Hypothalamus (tissue), 51 donors: Measurements from ENCODE around the gene IRF4.

Source experiments
- DNase-seq, 51 donors: peaks; one replicate each; lab custom pipeline; 2025; lab: John Stamatoyannopoulos, UW

The IRF4 gene

DNA sequence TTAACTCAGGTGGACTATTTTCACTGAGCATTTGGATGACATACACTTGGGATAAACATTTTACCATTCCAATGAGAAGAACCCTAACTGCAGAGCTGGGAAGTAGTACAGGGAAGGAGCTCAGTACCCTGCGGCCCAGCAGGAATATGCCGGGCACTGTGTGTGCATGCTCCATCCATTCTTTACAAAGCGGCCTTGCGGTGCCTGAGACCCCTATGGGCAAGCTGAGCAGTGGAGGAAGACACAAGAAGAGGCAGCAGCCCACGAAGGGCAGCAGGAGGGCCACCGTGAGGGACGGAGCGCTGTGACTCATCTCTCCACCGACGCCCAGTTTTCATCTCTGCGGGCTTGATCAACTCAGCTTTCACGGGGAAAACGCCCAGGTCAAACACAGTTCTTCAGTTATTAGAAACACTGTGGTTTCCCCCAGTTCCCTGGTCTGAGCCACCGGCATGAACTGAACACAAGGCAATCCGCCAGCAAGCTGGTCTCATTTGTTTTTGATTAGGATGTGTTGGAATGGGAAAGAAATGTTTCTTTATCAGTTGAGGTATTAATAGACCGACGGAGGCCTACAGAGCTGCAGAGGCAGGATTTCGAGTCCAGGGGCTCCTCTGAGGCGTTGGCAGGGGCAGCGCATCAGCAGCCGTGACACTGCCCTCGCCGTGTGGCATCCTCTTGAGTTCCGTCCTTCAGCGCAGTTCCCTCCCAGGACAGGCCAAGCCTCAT is 44.9 kb downstream of the IRF4 start:
- DNase-seq, result no peak

DNA sequence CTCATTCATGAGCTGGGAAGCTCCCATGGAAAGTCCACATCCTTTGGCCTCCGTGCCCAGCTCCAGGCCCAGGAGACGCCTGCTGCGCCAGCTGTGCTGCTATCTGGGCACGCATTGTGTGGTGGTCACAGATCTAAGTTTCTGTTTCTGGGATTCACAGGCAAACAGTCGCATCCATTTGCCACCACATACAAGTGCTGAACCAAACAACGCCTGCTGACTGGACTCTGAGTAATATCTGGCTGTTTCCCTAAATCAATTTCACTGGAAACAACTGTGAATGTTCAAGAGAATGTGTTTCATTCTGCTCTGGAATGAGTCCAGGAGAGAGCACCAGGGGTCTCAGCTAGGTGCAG is 45.5 kb downstream of the IRF4 start:
- DNase-seq, result peak in 2 of 51 donors; percentile 8 to 13

DNA sequence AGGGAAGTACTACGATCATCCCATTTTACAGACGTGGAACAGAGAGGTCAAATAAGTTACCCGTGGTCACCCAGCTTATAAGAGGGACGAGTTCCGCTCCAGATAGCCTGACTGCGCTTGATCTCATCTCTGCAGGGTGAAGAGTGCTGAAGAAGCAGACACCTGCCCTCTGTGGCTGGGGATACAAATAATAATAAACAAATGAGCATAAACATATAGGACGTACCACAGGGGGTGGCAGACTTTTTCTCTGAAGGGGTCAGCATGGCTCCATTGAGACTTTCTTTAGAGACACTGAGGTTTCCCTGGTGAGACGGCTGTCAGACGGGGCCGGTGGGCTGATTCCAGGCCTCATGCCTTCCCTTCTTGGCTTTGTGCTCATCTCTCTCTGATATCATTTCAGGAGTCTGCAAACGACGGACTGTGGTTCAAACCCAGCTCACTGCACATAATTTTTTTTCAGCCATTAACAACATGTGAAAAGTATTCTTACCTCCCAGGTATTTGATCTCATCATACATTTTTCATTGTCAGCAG is 47.1 kb downstream of the IRF4 start:
- no peak for DNase-seq

DNA sequence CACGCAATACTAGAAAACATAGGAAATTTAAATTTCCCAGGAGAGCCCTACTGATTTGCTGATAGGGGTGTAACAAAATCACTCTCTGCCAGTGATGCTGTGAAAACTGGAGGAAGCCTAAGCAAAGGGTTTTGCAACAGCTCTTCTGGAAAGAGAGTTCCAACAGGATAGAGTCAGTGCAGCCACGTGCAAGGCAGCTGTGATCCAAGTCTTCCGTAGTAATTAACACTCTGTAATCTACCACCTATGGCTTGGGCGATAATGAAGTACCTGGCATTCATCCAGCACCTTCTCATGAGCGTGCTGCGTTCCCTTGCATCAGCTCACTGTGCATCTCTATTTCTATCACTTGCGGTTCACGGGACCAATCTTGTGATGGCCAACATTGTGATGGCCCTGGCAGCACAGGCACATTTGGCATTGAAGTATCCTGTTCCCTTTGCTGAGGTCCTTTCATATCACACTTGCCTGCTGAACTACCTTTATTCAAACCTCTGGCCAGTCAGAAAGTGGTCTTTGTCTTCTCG is 48.2 kb downstream of the IRF4 start:
- no peak for DNase-seq

DNA sequence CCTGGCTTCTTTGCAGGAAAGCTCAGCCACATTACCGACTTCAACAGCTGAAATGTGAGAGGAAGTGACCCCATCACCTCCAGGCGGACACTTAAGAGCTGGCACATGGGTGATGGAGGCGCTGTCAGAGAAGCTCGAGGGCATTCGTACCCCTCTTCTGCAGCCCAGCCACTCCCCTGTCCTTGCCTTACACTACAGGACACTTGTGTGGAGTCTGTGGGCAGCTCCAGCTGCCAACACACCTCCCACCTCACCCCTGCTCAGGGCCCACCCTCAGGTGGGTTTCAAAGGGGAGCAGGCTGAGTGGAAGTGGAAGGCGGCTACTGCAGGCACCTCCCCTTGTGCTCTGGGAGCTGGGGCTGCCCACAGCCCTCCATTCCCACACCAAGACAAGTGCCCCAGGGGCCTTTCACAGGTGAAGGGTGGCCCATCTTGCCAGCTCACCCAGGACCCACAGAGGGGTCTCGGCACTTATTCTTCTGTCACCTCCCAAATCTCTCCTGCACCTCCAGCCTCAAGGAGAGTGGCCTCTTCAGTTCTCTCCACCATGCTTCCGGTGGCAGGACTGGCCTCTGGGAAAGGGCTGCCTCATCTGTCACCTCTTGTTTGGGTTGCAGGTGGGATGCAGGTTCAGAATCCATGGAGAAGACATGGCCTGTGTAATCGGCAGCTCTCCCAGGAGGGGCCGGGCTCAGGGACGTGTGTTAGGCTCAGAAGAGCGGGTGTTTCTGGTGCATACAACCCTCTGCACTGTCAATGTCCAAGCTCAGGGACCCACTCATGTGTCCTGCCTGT is 49.8 kb downstream of the IRF4 start:
- DNase-seq, result no peak

DNA sequence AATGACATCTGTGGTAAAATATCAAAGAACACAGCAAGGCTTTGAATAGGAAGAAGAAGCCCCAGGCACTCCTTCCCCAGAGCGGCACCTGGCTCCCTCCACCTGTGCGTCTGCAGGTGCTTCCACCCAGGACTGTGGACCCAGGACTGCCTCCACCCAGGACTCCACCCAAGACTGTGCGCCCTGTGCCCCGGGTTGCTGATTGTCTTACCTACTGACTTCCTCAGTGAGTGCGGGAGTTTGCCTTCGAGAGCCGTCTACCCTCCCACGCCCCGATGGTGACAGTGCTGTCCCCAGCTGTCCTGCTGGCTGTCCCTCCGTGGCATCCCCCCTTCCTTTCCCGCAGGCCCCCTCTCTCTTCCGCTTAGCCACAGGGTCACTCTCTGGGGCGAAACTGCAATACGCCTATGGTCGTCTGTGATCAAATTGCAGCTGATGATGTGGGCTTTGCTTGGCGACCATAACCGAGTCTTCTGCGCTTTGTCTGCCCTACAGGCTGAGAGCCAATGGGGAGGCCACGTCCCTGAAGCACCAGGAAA is 52.1 kb downstream of the IRF4 start:
- no peak for DNase-seq

DNA sequence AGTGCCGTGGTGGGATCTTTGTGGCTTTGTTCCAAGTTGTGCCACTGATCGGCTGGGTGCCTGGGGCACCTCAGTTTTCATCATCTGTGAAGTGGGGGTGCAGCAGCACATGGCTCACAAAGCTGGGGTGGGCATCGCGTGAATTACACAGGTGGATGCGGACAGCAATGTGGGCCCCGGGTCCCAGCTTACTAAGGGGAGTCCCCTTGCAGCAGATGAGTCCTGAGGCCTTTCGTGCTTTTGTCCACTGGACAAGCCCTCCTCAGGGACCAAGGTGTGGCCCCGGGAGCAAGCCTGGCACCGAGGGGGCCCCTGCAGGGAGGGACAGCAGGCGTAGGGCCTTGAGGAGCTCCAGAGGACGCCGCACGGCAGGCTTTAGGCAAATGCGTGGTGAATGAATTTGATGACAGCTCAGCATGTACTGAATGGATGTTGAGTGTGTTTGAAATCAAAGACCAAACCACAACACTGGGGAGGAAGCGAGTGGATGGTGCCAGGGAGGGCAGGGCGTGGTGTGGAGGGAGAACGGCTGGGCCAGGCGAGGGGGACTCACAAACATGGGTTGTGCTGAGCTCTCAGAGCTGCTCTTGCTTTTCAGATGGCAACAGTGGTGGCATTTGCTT is 53.2 kb downstream of the IRF4 start:
- DNase-seq, result no peak

DNA sequence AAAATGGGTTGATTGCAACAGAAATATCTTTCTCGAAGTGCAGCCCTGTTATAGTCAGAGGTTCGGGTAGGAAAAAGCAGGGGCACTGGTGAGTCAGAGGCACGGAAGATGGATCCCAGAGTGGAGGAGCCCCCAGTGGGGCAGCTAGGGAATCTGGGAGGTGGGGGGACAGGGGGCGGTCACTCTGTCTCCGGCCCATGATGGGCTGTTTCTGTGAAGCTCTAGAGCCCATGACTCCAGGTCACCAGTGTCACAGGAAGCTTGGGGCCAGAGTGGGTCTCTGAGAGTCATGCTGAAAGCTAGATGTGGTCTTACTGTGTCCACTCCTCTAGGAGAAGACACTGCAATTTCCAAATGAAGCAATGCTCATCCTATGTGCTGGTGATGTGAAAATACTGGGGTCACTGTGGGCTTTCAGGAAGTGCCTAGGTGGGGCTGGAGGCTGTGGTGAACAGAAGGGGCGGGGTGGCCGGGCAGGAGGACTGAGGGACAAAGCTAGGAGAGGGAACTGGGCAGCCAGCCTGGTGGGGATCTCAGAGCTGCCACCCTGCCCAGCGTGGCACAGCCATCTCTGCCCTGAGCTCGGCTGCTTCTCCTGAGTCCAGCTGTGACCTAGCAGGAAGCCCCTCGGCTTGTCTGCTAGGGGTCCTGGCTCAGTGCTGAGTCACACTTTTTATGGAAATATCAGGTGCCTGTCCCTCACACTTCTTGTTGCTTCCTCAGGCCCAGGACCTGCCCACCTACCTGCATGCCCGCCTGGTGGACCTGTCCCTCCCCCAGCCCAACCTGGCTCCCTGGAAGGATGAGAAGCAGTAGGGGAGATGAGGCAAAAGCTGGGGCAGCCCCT is 54.2 kb downstream of the IRF4 start:
- DNase-seq, result no peak

DNA sequence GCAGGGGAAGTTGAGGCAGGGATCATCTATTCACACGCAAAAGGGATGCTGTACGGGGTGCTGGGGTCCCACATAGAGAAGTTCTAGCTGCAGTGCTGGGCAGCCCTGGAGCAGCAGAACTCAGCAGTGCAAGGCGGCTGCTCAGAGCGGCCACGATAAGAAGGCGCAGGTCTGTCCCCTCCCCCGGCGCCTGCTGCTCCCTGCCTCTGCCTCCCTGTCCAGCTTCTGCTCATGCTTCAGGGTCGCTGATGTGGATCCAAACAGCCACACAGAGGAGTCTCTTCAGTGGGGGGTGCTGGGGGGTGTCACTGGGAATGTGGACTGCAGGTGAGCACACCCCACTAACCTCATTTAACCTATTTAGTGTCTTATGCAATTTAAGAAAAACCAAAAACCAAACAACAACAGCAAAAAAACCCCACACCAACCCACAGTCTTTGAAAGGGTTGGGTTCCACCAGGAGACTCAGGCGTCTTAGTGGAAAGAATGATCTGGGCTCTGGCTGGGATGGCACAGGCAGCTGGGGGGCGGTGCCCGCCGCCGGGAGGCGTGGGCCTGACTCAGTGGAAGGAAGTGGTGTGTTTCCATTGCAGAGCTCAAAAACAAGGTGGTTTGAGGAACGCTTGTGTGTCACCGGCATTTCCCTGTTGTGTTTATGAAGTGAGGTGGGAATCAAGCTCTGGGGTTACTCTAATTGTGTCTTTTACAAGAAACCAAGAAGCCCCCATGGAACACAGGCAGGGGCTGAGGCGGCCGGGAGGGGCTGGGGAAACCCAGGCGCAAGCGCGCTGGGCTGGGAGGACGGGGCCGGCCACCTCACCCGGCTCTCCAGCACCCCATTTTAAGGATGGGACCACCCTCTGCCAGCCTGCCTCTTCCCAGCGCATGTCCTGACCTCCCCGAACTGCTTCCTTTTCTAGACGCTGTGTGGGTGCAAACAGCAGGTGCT is 55.1 kb downstream of the IRF4 start:
- no peak for DNase-seq

DNA sequence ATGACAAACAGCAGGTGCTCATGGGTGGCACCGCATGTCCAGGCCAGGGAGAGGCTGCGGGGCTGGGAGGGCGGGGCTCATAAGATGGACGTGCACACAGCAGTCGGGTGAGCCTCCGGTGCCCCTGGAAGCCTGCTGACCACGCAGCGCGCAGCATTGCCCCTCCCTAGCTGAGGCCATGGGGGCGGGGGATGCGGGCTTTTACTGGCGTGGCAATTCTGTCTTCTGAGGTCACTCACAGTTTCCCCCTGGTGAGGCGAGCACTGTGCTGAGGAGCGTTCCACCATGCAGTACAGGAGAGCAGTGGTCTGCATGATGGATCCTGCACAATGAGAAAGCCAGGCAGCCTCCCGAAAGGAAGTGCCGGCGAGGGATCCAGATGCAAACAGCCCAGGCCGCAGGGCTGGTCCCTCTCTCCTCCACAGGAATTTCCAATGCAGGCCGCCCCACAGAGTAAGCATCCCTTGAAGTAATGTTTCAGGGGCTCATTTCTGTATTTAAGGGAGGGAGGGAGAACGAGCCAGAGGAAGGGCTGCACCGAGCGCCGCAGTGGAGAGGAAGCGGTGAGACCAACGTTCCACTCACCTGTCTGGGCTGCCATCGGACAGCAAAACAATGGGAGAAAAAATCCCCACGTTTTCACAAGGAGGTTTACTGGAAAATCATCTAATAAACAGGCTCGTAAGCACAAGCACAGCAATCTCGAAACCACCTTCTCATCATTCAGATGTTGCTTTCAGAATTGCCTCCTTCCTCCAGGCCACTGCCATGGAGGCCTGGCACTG is 56.0 kb downstream of the IRF4 start:
- no peak for DNase-seq

DNA sequence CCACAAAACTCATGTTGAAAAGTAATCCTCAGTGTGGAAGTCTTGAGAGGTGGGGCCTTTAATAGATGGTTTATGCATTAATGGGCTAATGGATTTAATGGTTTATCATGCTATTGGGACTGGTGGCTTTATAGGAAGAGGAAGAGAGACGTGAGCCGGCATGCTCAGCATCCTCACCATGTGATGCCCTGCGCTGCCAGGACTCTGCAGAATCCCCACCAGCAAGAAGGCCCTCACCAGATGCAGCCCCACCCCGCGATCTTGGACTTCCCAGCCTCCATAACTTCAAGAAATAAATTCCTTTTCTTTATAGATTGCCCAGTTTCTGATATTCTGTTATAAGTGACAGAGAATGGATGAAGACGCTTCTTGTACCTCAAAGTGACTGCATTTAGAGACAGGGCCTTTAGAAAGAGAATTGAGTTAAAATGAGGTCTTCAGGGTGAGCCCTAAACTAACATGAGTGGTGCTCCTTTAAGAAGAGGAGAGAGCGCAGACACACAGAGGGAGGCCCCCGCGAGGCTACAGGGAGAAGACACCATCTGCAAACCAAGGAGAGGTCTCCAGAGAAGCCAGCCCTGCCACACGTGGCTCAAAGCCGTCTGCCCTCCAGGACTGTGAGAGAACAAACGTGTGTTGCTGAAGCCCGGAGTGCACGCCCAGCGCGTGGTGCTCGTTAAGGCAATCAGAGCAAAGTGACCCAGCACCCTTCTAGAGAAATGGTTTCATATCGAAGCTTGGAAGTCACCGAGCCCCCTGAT is 56.9 kb downstream of the IRF4 start:
- no peak for DNase-seq

DNA sequence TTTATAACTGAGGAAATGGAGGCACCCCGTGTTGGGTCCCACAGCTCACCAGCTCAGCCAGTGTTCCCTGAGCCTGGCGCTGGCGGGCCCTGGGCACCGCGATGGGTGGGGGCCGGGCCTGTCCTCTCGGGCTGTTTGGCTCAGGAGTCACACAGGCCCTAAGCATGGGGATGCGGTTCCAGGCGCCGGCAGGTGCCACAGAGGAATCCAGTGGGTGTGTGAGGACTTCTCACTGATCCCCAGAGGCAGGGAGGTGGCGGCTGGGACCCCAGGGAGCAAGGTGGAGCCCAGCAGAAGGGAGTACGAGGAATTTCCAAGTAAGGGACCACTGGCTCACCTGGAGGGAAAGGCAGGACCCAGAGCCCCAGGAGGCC is 57.5 kb downstream of the IRF4 start:
- no peak for DNase-seq

DNA sequence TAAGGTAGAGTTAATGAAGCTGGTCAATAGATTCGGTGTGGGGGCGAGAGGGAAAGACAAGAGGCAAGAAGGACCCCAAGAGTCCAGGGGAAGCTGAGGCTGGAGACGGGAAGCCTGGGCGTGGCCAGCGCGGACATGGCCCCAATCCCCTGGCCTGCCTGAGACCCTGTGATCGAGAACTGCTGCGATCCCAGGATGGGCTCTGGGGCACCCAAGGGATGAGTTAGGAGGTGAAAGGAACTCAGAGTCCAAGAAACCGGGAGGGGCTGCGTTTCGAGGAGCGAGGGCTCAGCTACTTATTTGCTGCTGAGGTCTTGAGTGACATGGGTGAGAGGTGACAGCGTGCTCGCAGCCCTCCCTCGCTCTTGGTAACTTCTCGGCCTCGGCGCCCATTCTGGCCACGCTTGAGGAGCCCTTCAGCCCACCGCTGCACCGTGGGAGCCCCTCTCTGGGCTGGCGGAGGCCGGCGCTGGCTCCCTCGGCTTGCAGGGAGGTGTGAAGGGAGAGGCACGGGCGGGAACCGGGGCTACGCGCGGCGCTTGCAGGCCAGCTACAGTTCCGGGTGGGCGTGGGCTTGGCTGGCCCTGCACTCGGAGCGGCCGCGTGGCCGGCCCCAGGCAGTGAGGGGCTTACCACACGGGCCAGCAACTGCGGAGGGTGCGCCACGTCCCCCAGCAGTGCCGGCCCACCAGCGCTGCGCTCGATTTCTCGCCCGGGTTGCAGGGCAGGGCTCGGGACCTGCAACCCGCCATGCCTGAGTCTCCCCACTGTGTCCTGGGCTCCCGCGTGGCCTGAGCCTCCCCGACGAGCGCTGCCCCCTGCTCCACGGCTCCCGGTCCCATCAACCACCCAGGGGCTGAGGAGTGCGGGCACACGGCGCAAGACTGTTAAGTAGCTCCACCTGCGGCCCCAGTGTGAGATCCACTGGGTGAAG is 58.2 kb downstream of the IRF4 start:
- no peak for DNase-seq

DNA sequence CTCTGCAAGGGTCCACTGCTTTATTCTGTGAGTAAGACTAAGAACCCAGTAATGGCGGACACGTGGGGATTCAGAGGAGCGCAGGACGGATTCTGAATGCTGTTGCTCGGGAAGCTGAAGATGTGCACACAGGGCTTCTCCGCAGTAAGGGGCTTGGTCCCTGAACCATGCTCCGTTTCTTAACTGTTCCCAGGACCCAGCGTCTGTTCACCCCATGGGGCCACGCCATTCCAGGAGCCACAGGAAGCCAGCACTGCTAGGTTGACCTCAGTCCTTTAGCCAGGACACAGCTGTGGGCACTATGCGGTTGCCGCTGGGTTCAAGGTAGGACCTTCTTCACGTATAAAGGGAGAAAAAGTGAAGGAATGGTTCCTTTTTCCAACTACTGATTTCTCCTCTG is 59.8 kb downstream of the IRF4 start:
- no peak for DNase-seq

DNA sequence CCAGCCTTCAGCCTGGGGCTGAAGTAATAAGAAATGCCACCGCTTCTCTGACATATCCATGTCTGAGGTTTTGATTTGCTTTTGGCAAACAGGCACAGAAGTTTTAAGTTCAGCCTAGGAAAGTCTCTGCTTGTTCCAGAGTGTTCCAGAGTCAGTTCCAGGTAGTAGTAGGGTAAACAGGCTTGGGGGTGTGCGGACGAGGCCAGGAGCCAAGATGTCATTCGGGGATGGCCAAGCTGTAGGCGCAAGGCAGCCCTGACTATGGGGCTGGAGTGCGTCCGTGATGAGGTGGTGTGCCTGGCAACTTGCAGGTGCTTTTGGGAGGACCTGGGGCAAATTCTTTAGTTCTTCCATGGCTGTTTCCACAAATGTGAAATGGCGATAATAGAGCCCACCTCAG is 60.3 kb downstream of the IRF4 start:
- DNase-seq, result no peak

DNA sequence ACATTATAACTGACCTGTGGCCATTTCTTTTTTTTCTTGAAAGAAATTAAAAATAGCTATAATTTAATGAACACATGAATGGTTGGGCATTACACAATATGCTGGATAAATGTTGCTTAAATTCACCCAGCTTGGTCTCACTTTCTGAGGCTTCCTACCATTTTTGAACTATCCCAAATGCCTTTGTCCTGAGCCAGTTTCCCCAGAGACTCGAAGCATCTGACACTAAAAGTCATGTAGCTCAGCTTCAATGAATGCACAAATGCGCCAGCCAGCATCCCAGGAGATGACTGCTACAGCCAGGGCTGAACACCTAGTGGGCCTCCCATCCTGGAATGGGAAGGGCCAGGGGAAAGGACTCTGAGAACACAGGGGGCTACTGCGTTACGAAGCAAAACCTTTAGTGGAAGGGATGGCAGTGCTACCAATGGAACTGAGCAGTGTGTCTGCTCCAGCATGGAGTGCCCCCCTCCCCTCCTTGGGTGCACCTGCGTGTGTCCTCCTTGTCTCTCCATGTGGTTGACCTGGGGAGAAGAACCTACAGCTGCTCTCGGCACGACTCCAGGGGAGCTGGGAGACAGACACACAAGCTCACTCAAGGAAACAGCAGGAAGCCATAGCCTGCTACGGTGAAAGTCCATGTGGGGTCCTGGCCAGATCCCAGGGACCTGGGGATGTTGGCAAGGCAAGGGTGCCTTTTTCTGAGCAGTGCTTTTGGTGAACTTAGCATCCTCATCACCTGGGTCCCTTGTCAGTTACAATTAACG is 60.9 kb downstream of the IRF4 start:
- peak in 2 of 51 donors; percentile 41 to 42 for DNase-seq
